GM21360 (cell line): ENCODE data around the gene MAP3K21.
A peak's percentile ranks its signal among the peaks of the same experiment; 100 is the strongest.

ENCODE experiments used
- ATAC-seq: cut with Tn5 transposase; IDR thresholded peaks from one replicate; pipeline ENCODE4 v1.9.1; 2021; ENCODE audit warnings: mild to moderate bottlenecking, moderate library complexity; ENCODE audit not compliant: unreplicated experiment

MAP3K21 gene

GRCh38 chr1:233323718-233324117 is 3.8 kb upstream of the MAP3K21 start:
- ATAC-seq = no peak

DNA sequence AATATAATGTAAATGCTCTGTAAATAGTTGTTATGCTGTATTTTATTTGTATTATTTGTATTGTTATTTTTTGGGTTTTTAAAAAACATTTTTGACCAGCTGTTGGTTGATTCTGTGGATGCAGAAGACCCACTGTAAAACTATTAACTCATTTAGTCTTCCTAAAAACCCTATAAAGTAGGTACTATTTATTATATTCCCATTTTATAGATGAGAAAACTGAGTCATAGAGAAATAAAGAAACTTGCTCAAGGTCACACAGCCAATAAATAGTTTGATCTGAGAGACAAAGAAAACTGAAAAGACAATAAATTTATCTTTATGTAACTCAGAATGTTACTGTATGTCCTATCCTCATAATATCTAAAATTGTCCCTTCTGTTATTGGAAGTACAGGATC is 1.2 kb upstream of the MAP3K21 start:
- ATAC-seq = no peak

DNA sequence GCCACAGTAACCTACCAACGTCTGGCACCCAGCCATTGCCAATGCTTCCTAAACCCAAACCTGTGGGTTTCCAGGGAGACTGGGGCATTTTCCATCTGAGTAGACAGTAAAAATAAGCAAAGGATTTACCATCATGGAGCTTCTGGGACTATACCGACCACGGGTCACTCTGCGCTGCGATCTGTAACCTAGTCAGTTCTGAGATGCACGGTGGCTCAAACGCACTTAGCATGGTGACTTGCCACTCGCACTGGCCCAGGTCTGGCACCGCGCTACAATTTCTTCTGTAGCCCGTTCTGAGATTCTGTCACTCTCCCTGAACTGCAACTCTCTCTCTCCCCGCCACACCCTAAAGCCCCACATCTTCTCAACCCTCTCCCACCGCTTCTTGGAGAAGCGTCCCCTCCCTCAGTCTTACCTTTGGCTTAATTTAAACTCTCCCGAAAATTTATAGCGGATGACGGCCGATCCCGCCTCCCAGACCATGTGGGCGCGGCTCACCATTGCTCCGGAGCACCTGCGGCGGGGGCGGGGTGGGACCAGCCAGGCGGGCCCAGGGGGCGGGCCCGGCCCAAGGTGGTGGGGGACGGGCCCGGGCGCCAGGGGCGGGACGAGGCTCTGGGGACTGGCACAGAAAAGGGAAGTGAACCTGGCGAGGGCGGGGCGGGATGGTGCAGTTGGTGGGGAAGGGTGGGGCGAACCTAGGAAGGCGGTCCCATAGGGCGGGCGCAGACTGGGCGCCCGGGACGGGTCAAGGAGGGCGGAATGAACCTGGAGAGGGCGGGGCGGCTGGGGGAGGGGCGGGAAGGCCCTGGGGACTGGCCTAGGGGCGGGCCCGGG is 493 bp upstream of the MAP3K21 start:
- ATAC-seq = peak; percentile 91

DNA sequence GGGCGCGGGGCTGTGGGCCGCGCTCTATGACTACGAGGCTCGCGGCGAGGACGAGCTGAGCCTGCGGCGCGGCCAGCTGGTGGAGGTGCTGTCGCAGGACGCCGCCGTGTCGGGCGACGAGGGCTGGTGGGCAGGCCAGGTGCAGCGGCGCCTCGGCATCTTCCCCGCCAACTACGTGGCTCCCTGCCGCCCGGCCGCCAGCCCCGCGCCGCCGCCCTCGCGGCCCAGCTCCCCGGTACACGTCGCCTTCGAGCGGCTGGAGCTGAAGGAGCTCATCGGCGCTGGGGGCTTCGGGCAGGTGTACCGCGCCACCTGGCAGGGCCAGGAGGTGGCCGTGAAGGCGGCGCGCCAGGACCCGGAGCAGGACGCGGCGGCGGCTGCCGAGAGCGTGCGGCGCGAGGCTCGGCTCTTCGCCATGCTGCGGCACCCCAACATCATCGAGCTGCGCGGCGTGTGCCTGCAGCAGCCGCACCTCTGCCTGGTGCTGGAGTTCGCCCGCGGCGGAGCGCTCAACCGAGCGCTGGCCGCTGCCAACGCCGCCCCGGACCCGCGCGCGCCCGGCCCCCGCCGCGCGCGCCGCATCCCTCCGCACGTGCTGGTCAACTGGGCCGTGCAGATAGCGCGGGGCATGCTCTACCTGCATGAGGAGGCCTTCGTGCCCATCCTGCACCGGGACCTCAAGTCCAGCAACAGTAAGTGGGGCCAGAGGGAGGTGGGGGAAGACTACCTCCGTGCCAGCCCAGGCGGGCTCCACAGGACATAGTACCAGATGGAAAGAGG is 808 bp downstream of the MAP3K21 start:
- ATAC-seq = peak; percentile 26

GRCh38 chr1:233331676-233332519 is 4.4 kb downstream of the MAP3K21 start:
- ATAC-seq = no peak

GRCh38 chr1:233333086-233333485 is 5.6 kb downstream of the MAP3K21 start:
- no peak for ATAC-seq

DNA sequence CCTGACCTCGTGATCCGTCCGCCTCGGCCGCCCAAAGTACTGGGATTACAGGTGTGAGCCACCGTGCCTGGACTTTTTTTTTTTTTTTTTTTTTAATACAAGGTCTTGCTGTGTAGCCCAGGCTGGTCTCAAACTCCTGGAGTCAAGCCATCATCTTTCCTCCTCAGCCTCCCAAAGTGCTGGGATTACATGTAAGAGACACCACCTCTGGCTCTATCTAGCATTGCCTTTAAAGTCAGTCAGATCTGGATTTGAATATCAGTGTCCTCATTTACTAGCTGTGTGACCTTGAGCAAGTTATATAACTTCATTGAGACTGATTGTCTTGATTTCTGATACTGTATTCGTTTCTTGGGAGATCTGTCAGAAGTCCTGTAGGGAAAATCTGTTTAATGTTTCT is 6.6 kb downstream of the MAP3K21 start:
- ATAC-seq = no peak

- no peak for ATAC-seq
Observed at GRCh38 chr1:233336554-233337456, 9.3 kb downstream of the MAP3K21 start.

DNA sequence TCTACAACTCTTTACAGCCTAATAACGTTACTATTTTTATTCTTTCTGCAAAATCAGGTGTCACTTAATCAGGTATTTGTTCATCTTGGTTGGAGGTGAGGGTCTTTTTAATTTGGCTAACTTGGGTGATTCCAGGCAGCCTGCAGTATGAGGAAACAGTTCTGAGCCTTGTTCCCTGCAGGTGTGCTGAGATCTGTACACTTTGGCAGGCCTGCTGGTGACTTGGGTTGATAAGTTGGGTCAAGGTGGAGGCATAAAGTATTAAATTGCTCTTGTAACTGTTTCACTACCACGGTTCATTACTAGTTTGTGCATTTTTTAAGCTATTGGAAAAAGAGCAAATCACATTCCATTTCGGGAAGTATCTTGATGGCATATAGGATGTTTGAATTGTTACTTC is 10.0 kb downstream of the MAP3K21 start:
- ATAC-seq = no peak

GRCh38 chr1:233338102-233338501 is 10.6 kb downstream of the MAP3K21 start:
- ATAC-seq = no peak

DNA sequence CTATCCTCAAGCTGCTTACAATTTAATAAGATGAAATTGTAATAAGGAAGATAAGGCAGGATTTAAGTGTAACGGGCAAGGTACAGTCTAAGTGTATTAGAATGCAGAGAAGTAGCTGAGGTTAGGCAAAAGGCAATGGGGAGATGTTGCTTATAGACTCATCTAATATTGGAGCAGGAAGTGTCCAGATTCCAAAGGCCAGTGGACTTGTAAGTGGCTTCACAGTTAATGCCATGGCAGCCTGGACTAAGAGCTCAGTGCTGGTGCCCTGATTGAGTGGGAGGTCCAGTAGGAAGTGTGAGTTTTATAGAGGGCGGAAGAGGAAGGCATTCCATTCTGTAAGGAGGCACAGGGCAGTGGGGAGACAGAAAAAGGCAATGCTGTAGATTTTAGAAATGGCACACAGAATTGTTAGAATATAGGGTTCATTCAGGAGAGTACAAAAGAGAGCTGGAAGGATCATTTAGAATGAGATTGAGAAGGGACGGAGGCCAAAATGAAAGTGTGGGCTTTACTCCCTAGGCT is 12.6 kb downstream of the MAP3K21 start:
- ATAC-seq = no peak

DNA sequence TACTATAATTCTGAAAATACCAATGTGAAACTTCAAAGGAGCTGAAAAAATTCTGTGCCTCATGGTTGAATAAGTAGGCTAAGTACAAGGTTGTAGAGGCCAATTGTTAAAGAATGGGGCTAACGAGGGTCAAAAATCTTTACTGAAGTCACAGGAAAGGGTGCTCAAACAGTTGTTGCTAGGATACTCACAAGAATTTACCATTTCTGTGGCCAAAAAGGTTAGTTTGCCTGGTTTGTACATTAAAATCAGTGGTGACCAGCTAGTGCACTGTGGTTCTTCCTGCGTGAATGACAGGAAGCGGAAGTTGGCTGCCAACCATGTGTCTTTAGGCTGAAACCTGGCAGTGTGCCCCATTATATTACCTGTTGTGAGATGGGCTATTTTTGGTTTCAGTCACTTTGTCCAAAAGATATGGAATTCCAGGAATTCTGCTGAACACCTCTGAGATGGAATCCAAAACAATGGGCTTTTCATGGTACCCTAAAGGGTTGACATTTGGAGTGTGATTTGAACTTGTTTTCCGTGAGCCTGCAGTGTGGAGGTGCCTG is 13.5 kb downstream of the MAP3K21 start:
- no peak for ATAC-seq

GRCh38 chr1:233342086-233342485 is 14.6 kb downstream of the MAP3K21 start:
- no peak for ATAC-seq

DNA sequence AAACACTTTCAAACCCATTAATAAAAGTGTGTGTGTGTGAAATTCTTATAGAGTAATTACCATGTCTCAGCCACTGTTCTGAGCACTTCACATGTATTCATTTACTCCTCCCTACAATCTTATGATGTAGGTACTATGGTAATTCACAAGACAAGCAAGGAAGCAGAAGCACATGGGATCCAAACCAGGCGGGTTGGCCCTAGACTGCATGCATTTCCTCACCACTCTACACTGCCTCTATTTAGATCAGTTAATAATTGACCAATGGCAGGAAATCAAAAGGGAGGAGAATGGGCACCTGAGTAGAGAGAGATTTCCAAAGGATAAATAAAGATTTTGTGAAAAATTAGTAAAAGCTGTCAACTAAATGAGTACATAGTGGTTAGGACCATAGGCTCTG is 15.7 kb downstream of the MAP3K21 start:
- no peak for ATAC-seq

- no peak for ATAC-seq
Observed at GRCh38 chr1:233347338-233347737, 19.8 kb downstream of the MAP3K21 start.

GRCh38 chr1:233349137-233349536 is 21.6 kb downstream of the MAP3K21 start:
- ATAC-seq = no peak

DNA sequence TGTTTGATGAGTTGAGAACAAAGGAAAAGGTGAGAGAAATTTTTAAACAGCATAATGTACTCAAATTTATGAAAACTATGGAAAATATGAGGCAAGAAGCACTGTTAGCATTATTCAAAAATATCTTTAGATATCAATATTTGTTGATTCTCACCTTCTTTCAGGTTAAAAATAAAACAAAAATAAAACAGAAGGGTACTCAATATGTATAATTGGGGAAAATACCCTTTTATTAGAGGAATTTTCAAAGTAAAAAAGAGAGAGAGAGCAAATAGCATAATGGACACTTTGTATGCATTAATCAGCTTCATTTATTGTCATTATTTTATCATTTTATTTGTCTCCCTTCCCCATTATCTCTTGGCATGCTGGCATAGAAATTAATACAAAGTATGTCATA is 27.5 kb downstream of the MAP3K21 start:
- no peak for ATAC-seq

- ATAC-seq = peak; percentile 79
Observed at GRCh38 chr1:233355841-233356704, 28.5 kb downstream of the MAP3K21 start.

DNA sequence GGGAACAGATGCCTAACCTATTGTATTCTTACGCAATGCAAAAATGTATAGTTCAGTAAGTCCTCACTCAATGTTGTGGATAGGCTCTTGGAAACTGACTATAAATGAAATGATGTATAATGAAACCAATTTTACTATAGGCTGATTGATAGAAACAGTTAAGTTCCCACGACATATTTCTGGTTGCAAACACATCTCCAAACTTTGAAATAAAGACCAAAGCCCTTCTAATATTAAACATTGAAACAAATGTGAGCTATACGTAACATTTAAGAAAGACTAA is 29.1 kb downstream of the MAP3K21 start:
- ATAC-seq = peak; percentile 30
